Activated CD8-positive, alpha-beta memory T cell treated with anti-CD3 and anti-CD28 coated beads, Interleukin-2, amount 50 U/mL, for 48 hours (primary cell): ENCODE measurements around the gene GRM4.

Experiments
- DNase-seq: peaks from one replicate; pipeline ENCODE4 v3.0.0-alpha.2; 2020

Gene GRM4

GRCh38 chr6:33975661-33976436, 170.0 kb downstream of the GRM4 start:
- no peak for DNase-seq

- DNase-seq: no peak
Measured at GRCh38 chr6:33974471-33974870, 171.4 kb downstream of the GRM4 start.

DNA sequence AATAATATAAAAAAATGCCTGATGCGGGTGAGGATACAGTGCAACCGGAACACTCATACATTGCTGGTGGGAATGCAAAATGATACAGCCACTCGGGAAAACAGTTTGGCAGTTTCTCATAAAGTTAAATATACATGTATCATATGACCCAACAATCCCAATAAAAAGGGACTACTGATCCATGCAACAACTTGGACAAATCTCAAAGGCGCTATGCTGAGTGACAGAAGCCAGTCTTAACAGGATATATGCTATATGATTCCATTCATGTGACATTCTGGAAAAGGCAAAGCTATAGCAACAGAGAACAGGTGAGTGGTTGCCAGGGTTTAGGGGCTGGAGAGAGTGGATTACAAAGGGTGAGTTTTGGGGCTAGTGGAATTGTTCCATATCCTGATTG, 171.9 kb downstream of the GRM4 start:
- DNase-seq: no peak

DNA sequence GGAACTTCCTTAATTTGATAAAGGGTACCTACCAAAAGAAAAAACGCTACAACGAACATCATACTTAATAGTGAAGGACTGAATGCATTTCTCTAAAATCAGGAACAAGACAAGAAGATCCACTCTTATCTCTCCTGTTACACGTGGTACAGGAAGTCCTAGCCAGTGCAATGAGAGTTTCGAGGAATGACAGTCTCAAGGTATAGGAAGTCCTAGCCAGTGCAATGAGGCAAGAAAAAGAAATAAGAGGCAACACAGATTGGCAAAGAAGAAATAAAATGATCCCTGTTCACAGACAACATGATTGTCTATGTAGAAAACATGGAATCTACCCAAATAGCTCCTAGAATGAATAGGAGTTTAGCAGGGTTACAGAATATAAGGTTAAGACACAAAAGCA, 174.3 kb downstream of the GRM4 start:
- no peak for DNase-seq
